GM18520 (cell line): ENCODE results near the gene CD109.

Experiments used
- ATAC-seq: cut with Tn5 transposase; IDR thresholded peaks from one replicate; pipeline ENCODE4 v1.9.1; 2021; ENCODE audit not compliant: unreplicated experiment

The CD109 gene

DNA sequence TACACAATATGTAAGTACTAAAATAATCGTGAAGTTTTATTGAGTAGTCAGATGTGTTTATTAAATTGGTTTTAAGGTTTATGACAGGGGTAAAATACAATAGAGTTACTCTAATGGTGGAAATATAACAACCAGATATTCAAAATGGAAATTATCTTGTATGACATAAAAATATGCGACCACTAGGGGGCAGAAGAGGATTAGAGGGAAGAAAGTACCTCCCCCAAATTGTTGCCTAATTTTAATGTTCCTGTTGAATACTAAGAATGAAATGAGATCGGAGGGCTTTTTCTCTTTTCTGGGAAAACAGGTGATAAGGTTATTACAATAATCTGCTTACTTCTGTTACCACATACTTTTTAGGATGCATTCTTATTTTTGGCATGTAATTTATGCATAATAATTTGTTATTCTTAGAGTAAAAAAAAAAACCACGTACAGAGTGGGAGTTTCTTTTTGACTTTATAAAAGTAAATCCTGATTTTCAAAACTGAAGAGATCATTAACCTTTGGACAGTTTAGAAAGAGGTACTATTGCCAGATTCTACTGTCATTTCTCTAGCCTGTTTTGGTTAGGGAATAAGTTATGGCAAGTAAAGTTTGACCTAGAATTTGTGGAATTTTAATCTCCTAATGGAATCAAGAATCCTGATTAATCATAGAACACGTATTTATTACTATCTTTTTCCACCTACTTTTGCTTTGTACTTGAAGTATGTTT is 159.2 kb downstream of the CD109 start:
- ATAC-seq, result no peak

DNA sequence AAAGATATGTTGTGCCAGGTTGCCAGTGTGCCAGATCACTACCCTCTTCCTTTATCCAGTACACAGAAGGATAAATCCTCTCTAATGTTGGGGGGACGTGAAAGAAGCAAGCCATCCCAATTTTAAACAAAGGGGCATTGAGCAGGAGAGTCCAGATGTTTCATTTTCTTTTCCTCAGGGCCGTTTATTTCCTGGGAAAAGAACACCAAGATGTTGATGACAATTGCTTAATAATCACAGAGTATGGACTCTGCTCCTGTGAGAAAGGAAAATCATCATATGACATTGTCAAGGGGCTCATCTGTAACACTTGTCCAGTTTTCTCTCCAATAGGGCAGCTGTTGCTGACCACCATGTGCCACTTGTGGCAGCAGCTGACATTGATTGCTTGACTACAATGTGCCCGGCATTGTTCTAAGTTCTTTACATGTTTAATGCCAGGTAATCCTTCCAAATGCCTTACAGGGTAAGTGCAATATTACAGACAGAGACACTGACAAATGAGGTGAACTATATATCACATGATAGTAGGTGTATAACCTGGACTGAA is 161.4 kb downstream of the CD109 start:
- no peak for ATAC-seq

DNA sequence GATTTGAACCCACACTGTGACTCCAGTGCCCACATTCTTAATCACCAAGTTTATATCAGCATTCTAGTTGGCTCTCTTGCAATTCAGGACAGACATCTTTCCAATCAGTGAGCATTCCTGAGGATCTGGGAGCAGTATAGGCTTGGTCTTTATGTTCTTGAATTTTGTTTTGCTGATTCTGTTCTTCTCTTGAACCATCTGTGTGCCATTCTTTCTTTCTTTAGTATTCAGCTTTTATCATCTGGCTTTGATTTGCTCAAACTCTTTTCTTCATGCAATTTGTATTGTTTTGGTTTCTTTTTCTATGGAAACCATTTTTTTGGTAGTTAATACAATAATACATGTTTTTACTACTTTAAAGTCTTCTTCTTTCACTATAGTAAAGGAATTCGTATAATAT is 162.4 kb downstream of the CD109 start:
- ATAC-seq, result no peak

DNA sequence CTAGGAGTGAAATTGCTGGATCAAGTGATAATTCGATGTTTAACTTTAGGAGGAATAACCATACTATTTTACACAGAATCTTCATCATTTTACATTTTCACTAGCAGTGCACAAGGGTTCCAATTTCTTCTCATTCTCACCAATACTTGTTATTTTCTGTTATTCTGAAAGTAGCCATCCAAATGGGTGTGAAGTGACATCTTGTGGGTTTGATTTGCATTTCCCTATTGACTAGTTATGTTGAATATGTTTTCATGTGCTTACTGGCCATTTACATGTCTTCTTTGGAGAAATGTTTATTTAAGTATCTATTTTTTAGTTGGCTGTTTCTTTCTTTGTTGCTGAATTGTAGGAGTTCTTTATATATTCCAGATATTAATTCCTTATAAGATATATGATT is 164.3 kb downstream of the CD109 start:
- ATAC-seq, result peak; percentile 53

DNA sequence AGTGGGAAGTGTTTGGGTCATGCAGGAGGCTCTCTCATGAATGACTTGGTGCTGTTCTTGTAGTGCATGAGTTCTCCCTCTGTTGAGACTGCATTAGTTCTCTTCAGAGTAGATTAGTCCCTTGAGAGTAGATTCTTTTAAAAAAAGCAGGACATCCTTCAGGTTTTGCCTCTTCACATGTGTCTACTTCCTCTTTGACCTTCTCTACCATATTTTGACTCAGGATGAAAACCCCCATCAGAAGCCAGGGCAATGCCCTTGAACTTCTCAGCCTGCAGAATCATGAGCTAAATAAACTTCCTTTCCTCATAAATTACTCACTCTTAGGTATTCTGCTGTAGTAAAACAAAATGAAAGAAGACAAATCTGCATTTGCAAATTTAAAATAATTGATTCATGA is 170.3 kb downstream of the CD109 start:
- no peak for ATAC-seq

DNA sequence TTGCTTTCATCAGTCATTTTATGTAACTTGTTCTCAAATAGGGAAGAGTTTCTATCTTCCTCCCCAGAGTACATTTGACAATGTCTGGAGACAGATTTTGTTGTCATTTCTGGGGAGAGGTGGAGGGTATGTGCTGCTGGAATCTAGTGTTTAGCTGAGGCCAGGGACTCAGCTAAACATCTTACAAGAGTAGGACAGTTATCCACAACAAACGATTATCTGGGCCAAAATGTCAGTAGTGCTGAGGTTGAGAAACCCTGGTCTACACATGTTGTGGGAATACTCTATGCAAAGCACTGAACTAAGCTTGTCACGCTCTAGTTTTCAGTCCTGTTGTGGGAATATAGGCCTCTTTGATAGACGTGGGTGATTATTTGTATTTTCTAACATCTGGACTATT is 171.4 kb downstream of the CD109 start:
- no peak for ATAC-seq

DNA sequence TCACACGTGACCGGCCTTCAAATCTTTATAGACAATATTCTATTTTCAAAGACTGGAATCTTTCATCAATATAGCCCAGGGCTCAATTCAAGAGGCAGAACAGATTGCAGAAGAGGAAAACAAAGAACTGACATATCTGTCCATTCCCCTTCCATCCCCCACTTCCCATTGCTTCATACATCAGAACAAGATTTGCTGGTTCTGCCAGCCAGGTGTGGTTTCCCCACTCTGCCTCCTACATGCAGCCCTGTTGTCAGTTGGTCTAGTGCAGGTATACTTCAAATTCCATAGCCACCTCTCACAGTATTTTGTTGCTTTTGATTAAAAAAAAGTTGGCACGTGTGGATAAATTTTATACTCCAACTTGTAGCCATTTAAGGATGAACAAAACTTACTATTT is 174.9 kb downstream of the CD109 start:
- ATAC-seq, result no peak

DNA sequence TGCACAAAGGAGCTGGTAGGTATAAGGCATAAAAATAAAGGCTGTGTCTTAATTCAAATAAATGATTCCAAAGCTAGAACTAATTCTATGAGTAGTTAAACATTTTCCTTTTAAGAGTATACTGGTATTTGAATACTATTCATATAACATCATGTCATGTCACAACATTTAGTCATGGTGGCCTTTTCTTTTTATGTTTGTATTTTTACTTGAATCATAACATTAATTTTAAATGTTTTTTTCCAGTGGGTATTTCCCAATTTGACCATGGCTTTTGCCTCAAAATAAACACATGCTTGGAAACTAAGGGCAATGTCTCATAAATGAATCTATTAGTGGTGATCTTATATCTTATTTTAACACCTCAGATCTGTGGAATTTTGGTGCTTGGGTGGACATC is 177.1 kb downstream of the CD109 start:
- ATAC-seq, result no peak
